Peyer's patch (tissue), 4 donors: ENCODE data around the gene HHAT. TPM values are rescaled to one million over a fixed set of nuclear protein-coding genes. Genes with fewer than 3 reads are reported as not detected.

Experiments
- DNase-seq, 3 donors: peaks; one replicate each; pipeline ENCODE4 v3.0.0-alpha.2; 2017 to 2019
- H3K27ac ChIP-seq, 4 donors: fragments of 200-600 bp; sonication (generic); one replicate each; pipeline ENCODE4 v1.5.1; 2016 to 2019
- H3K27me3 ChIP-seq, 2 donors: fragments of 200-600 bp; sonication (generic); one replicate each; pipeline ENCODE4 v1.5.1; 2019
- H3K36me3 ChIP-seq, 3 donors: fragments of 200-600 bp; sonication (generic); one replicate each; pipeline ENCODE4 v1.5.1; 2016 to 2019
- H3K4me1 ChIP-seq, 4 donors: fragments of 200-600 bp; sonication (generic); one replicate each; pipeline ENCODE4 v1.5.1; 2016 to 2019
- H3K4me3 ChIP-seq, 4 donors: fragments of 200-600 bp; sonication (generic); 1 replicate in 3 of 4; 2 replicates in 1 of 4; pipeline ENCODE4 v1.5.1; 2016 to 2019; ENCODE audit warnings: mild to moderate bottlenecking in 1 of 4
- H3K9me3 ChIP-seq, 4 donors: fragments of 200-600 bp; sonication (generic); one replicate each; pipeline ENCODE4 v1.5.1; 2016 to 2019; ENCODE audit warnings: mild to moderate bottlenecking in 1 of 4
- CTCF ChIP-seq, 6 experiments: fragments of 450-650 bp in 4 of 6; fragments of 200-600 bp in 2 of 6; sonication (generic) in 1 of 6; IDR thresholded peaks; one replicate each; pipeline ENCODE4 v1.5.1; 2017 to 2019; ENCODE audit warnings: antibody characterized with exemption in 6 of 6, mild to moderate bottlenecking in 3 of 6, moderate library complexity in 1 of 6
- POLR2A ChIP-seq, 2 donors: fragments of 450-650 bp; IDR thresholded peaks; one replicate each; pipeline ENCODE4 v1.5.1; 2017; ENCODE audit warnings: antibody characterized with exemption in 2 of 2, mild to moderate bottlenecking in 2 of 2, moderate library complexity in 2 of 2
- total RNA-seq, 4 donors: library from RNA; depleted of rRNA; stranded (reverse); fragments of >200 nt; gene quantifications; one replicate each; pipeline ENCODE4 v1.1.0, GENCODE V29; 2016

HHAT gene
- total RNA-seq, 4 donors from 2014 or later, result 2.3 to 16.9 (median 7.3) TPM

GRCh38 chr1:210663730-210664573 lies 335.2 kb downstream of the HHAT start:
- TF ChIP-seq CTCF (IDR thresholded peaks at IDR 0.05) (no peak), POLR2A (IDR thresholded peaks at IDR 0.05) (no peak)
- no peak overlapping the region for H3K4me3 ChIP-seq
- no peaks in the 10 kb centered on the region for H3K9me3 ChIP-seq
- no peak overlapping the region for H3K27ac ChIP-seq
- no peaks in the 10 kb centered on the region for H3K4me1 ChIP-seq
- DNase-seq, result no peak
- H3K36me3 ChIP-seq, result no peaks in the 10 kb centered on the region
- H3K27me3 ChIP-seq, result no peaks in the 10 kb centered on the region

- H3K27me3 ChIP-seq, result no peaks in the 10 kb centered on the region
- peak in 1 of 3 donors; percentile 26 for DNase-seq
- H3K9me3 ChIP-seq, result no peaks in the 10 kb centered on the region
- no peaks in the 10 kb centered on the region for H3K4me1 ChIP-seq
- no peaks in the 10 kb centered on the region for H3K36me3 ChIP-seq
- H3K4me3 ChIP-seq, result no peak overlapping the region
- TF ChIP-seq CTCF (IDR thresholded peaks at IDR 0.05), result no peak
- no peak for TF ChIP-seq POLR2A (IDR thresholded peaks at IDR 0.05)
- H3K27ac ChIP-seq, result no peak overlapping the region
Measured at GRCh38 chr1:210669951-210670350, 341.2 kb downstream of the HHAT start.

GRCh38 chr1:210674151-210674550 lies 345.4 kb downstream of the HHAT start:
- no peak for TF ChIP-seq CTCF (IDR thresholded peaks at IDR 0.05)
- TF ChIP-seq POLR2A (IDR thresholded peaks at IDR 0.05), result no peak
- no peak overlapping the region for H3K27ac ChIP-seq
- H3K27me3 ChIP-seq, result no peaks in the 10 kb centered on the region
- no peaks in the 10 kb centered on the region for H3K9me3 ChIP-seq
- H3K4me3 ChIP-seq, result no peak overlapping the region
- DNase-seq, result peak in 1 of 3 donors; percentile 13
- no peaks in the 10 kb centered on the region for H3K4me1 ChIP-seq
- no peaks in the 10 kb centered on the region for H3K36me3 ChIP-seq

- Histone ChIP-seq H3K27ac (no peak overlapping the region), H3K27me3 (no peaks in the 10 kb centered on the region), H3K9me3 (no peaks in the 10 kb centered on the region), H3K36me3 (no peaks in the 10 kb centered on the region), H3K4me3 (no peak overlapping the region), H3K4me1 (no peaks in the 10 kb centered on the region)
- peak in 1 of 3 donors; percentile 26 for DNase-seq
- no peak for TF ChIP-seq CTCF (IDR thresholded peaks at IDR 0.05)
- no peak for TF ChIP-seq POLR2A (IDR thresholded peaks at IDR 0.05)
Measured at GRCh38 chr1:210676539-210676938, 347.8 kb downstream of the HHAT start.

- Histone ChIP-seq H3K4me3 (no peak overlapping the region), H3K27ac (no peak overlapping the region), H3K4me1 (no peaks in the 10 kb centered on the region), H3K9me3 (no peaks in the 10 kb centered on the region), H3K36me3 (no peaks in the 10 kb centered on the region), H3K27me3 (no peaks in the 10 kb centered on the region)
- TF ChIP-seq POLR2A (IDR thresholded peaks at IDR 0.05), result no peak
- no peak for TF ChIP-seq CTCF (IDR thresholded peaks at IDR 0.05)
- no peak for DNase-seq
Measured at GRCh38 chr1:210677533-210677932, 348.8 kb downstream of the HHAT start.
